ENCODE data around the gene SYNDIG1. TPM values are rescaled to one million over a fixed set of nuclear protein-coding genes. Genes with fewer than 3 reads are reported as not detected.

Gene SYNDIG1
- polyA plus RNA-seq, 2 donors, result 0.01 TPM; not detected in 1

DNA sequence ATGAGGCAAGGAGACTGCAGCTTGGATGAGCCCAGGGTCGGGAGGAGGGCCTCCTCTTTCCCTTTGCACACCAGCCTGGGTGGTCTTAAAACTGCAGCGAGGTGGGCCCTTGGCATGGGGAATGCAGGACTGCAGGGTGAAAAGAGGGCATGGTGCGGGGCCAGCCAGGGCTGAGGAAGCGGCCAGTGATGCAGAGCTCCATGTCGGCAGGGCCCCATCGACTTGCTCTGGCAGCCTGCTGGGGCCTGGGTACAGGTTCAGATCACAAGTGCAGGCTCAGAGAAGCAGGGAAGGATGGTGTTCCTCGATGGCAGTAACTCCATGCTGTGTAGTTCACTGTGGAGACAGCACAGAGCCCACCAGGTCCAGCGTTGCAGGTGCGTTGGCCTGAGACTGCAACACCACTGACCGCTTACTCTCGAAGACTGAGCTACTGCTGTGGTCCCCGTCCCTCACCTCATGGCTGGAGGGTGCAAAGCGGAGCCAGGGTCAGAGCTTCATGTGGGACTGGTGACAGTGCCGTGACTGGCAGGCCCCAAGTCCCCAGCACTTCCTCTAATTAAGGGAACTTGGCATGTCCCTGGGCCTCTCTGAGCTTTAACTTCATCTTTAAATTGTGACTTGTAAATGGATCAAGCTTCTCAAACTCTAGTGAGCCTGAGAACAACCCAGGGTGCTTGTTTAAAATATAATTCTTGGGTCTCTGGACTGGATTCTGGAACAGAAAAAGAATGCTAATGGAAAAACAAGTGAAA, 223.2 kb downstream of the SYNDIG1 start:
- Histone ChIP-seq H3K4me1 (ENCODE audit: control insufficient read depth in 2 of 2, insufficient read depth in 2 of 2, low read length in 1 of 2) (no peaks in the 10 kb centered on the region), H3K27ac (ENCODE audit: low read depth in 2 of 2, low read length in 1 of 2) (no peak overlapping the region), H3K9me3 (ENCODE audit: control insufficient read depth in 2 of 2, insufficient read depth in 1 of 2, low read depth in 1 of 2, low read length in 1 of 2) (no peaks in the 10 kb centered on the region), H3K36me3 (ENCODE audit: control insufficient read depth in 2 of 2, insufficient read depth in 2 of 2, low read length in 1 of 2) (no peaks in the 10 kb centered on the region), H3K4me3 (ENCODE audit: low read depth in 1 of 2, low read length in 2 of 2) (no peak overlapping the region), H3K27me3 (ENCODE audit: control insufficient read depth in 1 of 2, insufficient read depth in 2 of 2, low read length in 2 of 2) (no peaks in the 10 kb centered on the region)
- WGBS, 2 donors, result 88 to 90% methylated on average over 14 of the region's 14 CpGs

- no peaks in the 10 kb centered on the region for H3K36me3 ChIP-seq (ENCODE audit: control insufficient read depth in 2 of 2, insufficient read depth in 2 of 2, low read length in 1 of 2)
- H3K4me3 ChIP-seq (ENCODE audit: low read depth in 1 of 2, low read length in 2 of 2), result no peak overlapping the region
- H3K27ac ChIP-seq (ENCODE audit: low read depth in 2 of 2, low read length in 1 of 2), result no peak overlapping the region
- WGBS, 2 donors, result 81 to 84% methylated on average over 9 of the region's 9 CpGs
- no peaks in the 10 kb centered on the region for H3K27me3 ChIP-seq (ENCODE audit: control insufficient read depth in 1 of 2, insufficient read depth in 2 of 2, low read length in 2 of 2)
- H3K9me3 ChIP-seq (ENCODE audit: control insufficient read depth in 2 of 2, insufficient read depth in 1 of 2, low read depth in 1 of 2, low read length in 1 of 2), result no peaks in the 10 kb centered on the region
- no peaks in the 10 kb centered on the region for H3K4me1 ChIP-seq (ENCODE audit: control insufficient read depth in 2 of 2, insufficient read depth in 2 of 2, low read length in 1 of 2)
Observed at GRCh38 chr20:24693466-24694156, 224.2 kb downstream of the SYNDIG1 start.

DNA sequence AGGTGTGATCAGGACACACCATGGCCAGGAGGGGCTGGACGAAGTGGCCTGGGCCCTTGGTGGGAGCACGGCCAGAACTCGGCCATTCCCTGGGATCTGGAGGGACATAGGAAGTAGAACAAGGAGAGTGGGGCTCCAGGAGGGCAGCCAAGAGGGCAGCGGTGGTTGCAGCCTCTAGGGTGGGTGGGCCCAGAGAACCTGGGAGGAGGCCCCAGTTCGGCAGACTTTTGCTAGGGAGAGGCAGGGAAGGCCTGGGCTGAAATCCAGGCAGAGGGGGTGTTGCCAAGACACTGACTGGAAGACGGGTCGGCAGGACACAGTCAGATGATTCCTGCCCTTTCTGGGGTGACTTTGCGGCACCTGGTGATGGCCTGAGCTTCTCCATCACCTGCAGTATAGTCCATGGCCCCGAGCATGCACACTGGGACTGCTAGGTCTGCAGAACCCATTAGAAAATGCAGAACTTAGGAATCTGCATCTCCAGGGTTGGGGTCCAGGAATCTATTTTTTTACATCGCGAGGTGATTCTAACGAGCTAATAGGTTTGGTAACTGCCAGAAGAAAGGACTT, 224.8 kb downstream of the SYNDIG1 start:
- Histone ChIP-seq H3K27ac (ENCODE audit: low read depth in 2 of 2, low read length in 1 of 2) (no peak overlapping the region), H3K9me3 (ENCODE audit: control insufficient read depth in 2 of 2, insufficient read depth in 1 of 2, low read depth in 1 of 2, low read length in 1 of 2) (no peaks in the 10 kb centered on the region), H3K4me1 (ENCODE audit: control insufficient read depth in 2 of 2, insufficient read depth in 2 of 2, low read length in 1 of 2) (no peaks in the 10 kb centered on the region), H3K4me3 (ENCODE audit: low read depth in 1 of 2, low read length in 2 of 2) (no peak overlapping the region), H3K36me3 (ENCODE audit: control insufficient read depth in 2 of 2, insufficient read depth in 2 of 2, low read length in 1 of 2) (no peaks in the 10 kb centered on the region), H3K27me3 (ENCODE audit: control insufficient read depth in 1 of 2, insufficient read depth in 2 of 2, low read length in 2 of 2) (no peaks in the 10 kb centered on the region)
- 70 to 82% methylated on average over 12 of the region's 12 CpGs for WGBS, 2 donors

DNA sequence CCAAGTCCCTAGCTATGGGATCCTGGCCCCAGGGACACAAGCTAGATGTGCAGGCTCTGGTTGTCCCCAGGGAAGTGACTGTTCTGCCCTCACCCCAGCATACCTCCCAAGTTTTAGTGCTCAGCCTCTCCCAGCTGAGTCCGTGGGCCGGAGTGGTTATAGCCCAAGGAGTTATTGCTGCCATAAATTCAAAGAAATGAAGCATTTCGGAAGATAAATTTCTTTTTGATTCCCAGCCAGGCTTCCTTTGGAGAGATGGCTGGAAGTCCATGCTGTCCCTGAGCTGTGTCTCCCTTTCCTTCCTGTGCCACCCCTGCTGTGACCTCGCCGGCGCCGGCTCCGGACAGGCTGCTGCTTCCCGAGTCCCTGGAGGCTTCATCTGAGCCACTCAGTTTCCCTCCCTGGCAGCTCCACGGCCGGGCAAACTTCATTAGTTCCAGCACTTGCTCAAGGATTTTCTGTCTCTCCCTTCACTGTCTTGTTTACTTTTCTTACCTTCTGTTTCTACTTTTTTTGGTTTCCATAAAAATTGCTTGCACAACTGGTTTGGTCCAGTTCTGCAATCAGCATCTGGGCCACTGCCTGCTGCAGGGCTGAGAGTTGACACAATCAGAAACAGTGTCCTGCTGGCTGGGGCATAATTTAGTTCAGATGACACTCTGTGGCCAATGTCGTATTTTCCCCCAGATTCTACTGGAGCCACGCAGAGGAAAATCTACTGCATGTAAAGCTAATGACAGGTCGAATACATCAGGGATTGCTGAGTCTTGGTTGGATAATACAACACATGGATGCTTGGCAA, 225.5 kb downstream of the SYNDIG1 start:
- Histone ChIP-seq H3K27me3 (ENCODE audit: control insufficient read depth in 1 of 2, insufficient read depth in 2 of 2, low read length in 2 of 2) (no peaks in the 10 kb centered on the region), H3K4me3 (ENCODE audit: low read depth in 1 of 2, low read length in 2 of 2) (no peak overlapping the region), H3K27ac (ENCODE audit: low read depth in 2 of 2, low read length in 1 of 2) (no peak overlapping the region), H3K4me1 (ENCODE audit: control insufficient read depth in 2 of 2, insufficient read depth in 2 of 2, low read length in 1 of 2) (no peaks in the 10 kb centered on the region), H3K9me3 (ENCODE audit: control insufficient read depth in 2 of 2, insufficient read depth in 1 of 2, low read depth in 1 of 2, low read length in 1 of 2) (no peaks in the 10 kb centered on the region), H3K36me3 (ENCODE audit: control insufficient read depth in 2 of 2, insufficient read depth in 2 of 2, low read length in 1 of 2) (no peaks in the 10 kb centered on the region)
- 46 to 58% methylated on average over 14 of the region's 14 CpGs for WGBS, 2 donors

GRCh38 chr20:24695529-24696225, 226.2 kb downstream of the SYNDIG1 start:
- WGBS, 2 donors, result 75 to 80% methylated on average over 2 of the region's 2 CpGs
- Histone ChIP-seq H3K4me1 (ENCODE audit: control insufficient read depth in 2 of 2, insufficient read depth in 2 of 2, low read length in 1 of 2) (no peaks in the 10 kb centered on the region), H3K9me3 (ENCODE audit: control insufficient read depth in 2 of 2, insufficient read depth in 1 of 2, low read depth in 1 of 2, low read length in 1 of 2) (no peaks in the 10 kb centered on the region), H3K36me3 (ENCODE audit: control insufficient read depth in 2 of 2, insufficient read depth in 2 of 2, low read length in 1 of 2) (no peaks in the 10 kb centered on the region), H3K4me3 (ENCODE audit: low read depth in 1 of 2, low read length in 2 of 2) (no peak overlapping the region), H3K27ac (ENCODE audit: low read depth in 2 of 2, low read length in 1 of 2) (no peak overlapping the region), H3K27me3 (ENCODE audit: control insufficient read depth in 1 of 2, insufficient read depth in 2 of 2, low read length in 2 of 2) (no peaks in the 10 kb centered on the region)

DNA sequence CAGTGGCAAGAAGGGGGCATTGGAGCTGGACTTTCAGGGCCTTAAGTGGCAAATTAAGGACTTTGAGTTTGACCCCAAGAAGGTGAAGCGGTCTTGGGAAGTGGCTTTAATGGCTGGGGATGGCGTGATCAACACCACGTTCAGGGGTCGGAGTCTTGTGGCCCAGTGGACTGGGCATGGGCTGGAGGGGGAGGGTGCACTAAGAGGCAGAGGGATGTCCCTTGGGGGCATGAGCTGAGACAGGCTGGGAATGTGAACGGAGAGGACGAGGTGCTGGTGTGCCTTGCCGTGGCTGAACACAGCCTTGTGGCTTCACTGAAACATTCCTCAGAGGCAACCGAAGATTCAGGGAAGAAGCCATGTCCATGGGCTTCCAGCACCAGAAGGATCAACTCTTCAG, 227.0 kb downstream of the SYNDIG1 start:
- no peak overlapping the region for H3K27ac ChIP-seq (ENCODE audit: low read depth in 2 of 2, low read length in 1 of 2)
- no peaks in the 10 kb centered on the region for H3K4me1 ChIP-seq (ENCODE audit: control insufficient read depth in 2 of 2, insufficient read depth in 2 of 2, low read length in 1 of 2)
- H3K36me3 ChIP-seq (ENCODE audit: control insufficient read depth in 2 of 2, insufficient read depth in 2 of 2, low read length in 1 of 2), result no peaks in the 10 kb centered on the region
- no peaks in the 10 kb centered on the region for H3K9me3 ChIP-seq (ENCODE audit: control insufficient read depth in 2 of 2, insufficient read depth in 1 of 2, low read depth in 1 of 2, low read length in 1 of 2)
- H3K27me3 ChIP-seq (ENCODE audit: control insufficient read depth in 1 of 2, insufficient read depth in 2 of 2, low read length in 2 of 2), result no peaks in the 10 kb centered on the region
- 90 to 97% methylated on average over 8 of the region's 8 CpGs for WGBS, 2 donors
- H3K4me3 ChIP-seq (ENCODE audit: low read depth in 1 of 2, low read length in 2 of 2), result no peak overlapping the region

DNA sequence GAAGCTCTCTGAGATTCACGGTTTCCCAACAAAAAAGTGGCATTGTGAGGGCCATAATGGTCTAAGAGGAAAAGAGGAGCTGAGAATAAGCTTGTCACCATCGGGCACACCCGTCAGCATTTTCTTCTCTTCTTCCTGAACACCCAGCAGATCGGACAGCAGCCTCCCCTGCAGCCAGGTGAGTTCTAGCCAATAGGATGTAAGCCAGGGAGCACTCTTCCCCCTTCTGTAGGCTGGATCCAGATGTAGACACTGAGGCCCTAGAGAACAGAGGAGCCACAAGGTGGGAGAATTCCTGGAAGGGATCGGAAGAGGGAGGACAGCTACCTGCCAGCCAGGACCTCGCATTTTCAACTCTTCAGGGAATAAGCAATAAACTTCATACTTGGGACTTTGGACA, 228.0 kb downstream of the SYNDIG1 start:
- Histone ChIP-seq H3K27ac (ENCODE audit: low read depth in 2 of 2, low read length in 1 of 2) (no peak overlapping the region), H3K36me3 (ENCODE audit: control insufficient read depth in 2 of 2, insufficient read depth in 2 of 2, low read length in 1 of 2) (no peaks in the 10 kb centered on the region), H3K4me1 (ENCODE audit: control insufficient read depth in 2 of 2, insufficient read depth in 2 of 2, low read length in 1 of 2) (no peaks in the 10 kb centered on the region), H3K4me3 (ENCODE audit: low read depth in 1 of 2, low read length in 2 of 2) (no peak overlapping the region), H3K9me3 (ENCODE audit: control insufficient read depth in 2 of 2, insufficient read depth in 1 of 2, low read depth in 1 of 2, low read length in 1 of 2) (no peaks in the 10 kb centered on the region), H3K27me3 (ENCODE audit: control insufficient read depth in 1 of 2, insufficient read depth in 2 of 2, low read length in 2 of 2) (no peaks in the 10 kb centered on the region)
- 93 to 94% methylated on average over 6 of the region's 6 CpGs for WGBS, 2 donors

GRCh38 chr20:24698189-24698588, 228.8 kb downstream of the SYNDIG1 start:
- WGBS, 2 donors, result 75% methylated on average over 6 of the region's 6 CpGs
- H3K9me3 ChIP-seq (ENCODE audit: control insufficient read depth in 2 of 2, insufficient read depth in 1 of 2, low read depth in 1 of 2, low read length in 1 of 2), result peaks cover 0 to 2% of the 10 kb centered on the region in 2 donors
- no peak overlapping the region for H3K4me3 ChIP-seq (ENCODE audit: low read depth in 1 of 2, low read length in 2 of 2)
- no peaks in the 10 kb centered on the region for H3K27me3 ChIP-seq (ENCODE audit: control insufficient read depth in 1 of 2, insufficient read depth in 2 of 2, low read length in 2 of 2)
- no peak overlapping the region for H3K27ac ChIP-seq (ENCODE audit: low read depth in 2 of 2, low read length in 1 of 2)
- H3K4me1 ChIP-seq (ENCODE audit: control insufficient read depth in 2 of 2, insufficient read depth in 2 of 2, low read length in 1 of 2), result no peaks in the 10 kb centered on the region
- H3K36me3 ChIP-seq (ENCODE audit: control insufficient read depth in 2 of 2, insufficient read depth in 2 of 2, low read length in 1 of 2), result no peaks in the 10 kb centered on the region

GRCh38 chr20:24698706-24699206, 229.3 kb downstream of the SYNDIG1 start:
- no peaks in the 10 kb centered on the region for H3K4me1 ChIP-seq (ENCODE audit: control insufficient read depth in 2 of 2, insufficient read depth in 2 of 2, low read length in 1 of 2)
- no peak overlapping the region for H3K4me3 ChIP-seq (ENCODE audit: low read depth in 1 of 2, low read length in 2 of 2)
- H3K27me3 ChIP-seq (ENCODE audit: control insufficient read depth in 1 of 2, insufficient read depth in 2 of 2, low read length in 2 of 2), result no peaks in the 10 kb centered on the region
- H3K27ac ChIP-seq (ENCODE audit: low read depth in 2 of 2, low read length in 1 of 2), result no peak overlapping the region
- no peaks in the 10 kb centered on the region for H3K36me3 ChIP-seq (ENCODE audit: control insufficient read depth in 2 of 2, insufficient read depth in 2 of 2, low read length in 1 of 2)
- 72 to 76% methylated on average over 5 of the region's 5 CpGs for WGBS, 2 donors
- H3K9me3 ChIP-seq (ENCODE audit: control insufficient read depth in 2 of 2, insufficient read depth in 1 of 2, low read depth in 1 of 2, low read length in 1 of 2), result peaks cover 0 to 3% of the 10 kb centered on the region in 2 donors

Data from esophagus (tissue), 2 donors.